ENCODE data around the gene TMEM255B. TPM values are rescaled to one million over a fixed set of nuclear protein-coding genes. Genes with fewer than 3 reads are reported as not detected.

Gene TMEM255B
- total RNA-seq, 1 donor from 2014 or later, result under 0.01 TPM

- no peak for DNase-seq
Observed at GRCh38 chr13:113834496-113835200, 75.6 kb downstream of the TMEM255B start.

GRCh38 chr13:113835461-113836270, 76.6 kb downstream of the TMEM255B start:
- DNase-seq, result no peak

GRCh38 chr13:113836768-113837559, 77.9 kb downstream of the TMEM255B start:
- peak; percentile 66 for DNase-seq

- peak; percentile 91 for DNase-seq
Observed at GRCh38 chr13:113837560-113838355, 78.7 kb downstream of the TMEM255B start.

- DNase-seq, result no peak
Observed at GRCh38 chr13:113838711-113839201, 79.7 kb downstream of the TMEM255B start.

- no peak for DNase-seq
Observed at GRCh38 chr13:113839536-113840204, 80.6 kb downstream of the TMEM255B start.

- DNase-seq, result peak; percentile 36
Observed at GRCh38 chr13:113840541-113841352, 81.7 kb downstream of the TMEM255B start.

GRCh38 chr13:113841353-113841650, 82.3 kb downstream of the TMEM255B start:
- no peak for DNase-seq

- DNase-seq, result no peak
Observed at GRCh38 chr13:113842336-113843062, 83.5 kb downstream of the TMEM255B start.

- DNase-seq, result no peak
Observed at GRCh38 chr13:113843063-113843654, 84.1 kb downstream of the TMEM255B start.

GRCh38 chr13:113843864-113844556, 85.0 kb downstream of the TMEM255B start:
- DNase-seq, result no peak

- DNase-seq, result no peak
Observed at GRCh38 chr13:113845055-113845454, 86.0 kb downstream of the TMEM255B start.

GRCh38 chr13:113845723-113846635, 87.0 kb downstream of the TMEM255B start:
- DNase-seq, result no peak

- no peak for DNase-seq
Observed at GRCh38 chr13:113846636-113847318, 87.8 kb downstream of the TMEM255B start.

GRCh38 chr13:113848020-113848419, 89.0 kb downstream of the TMEM255B start:
- DNase-seq, result no peak

GRCh38 chr13:113848431-113849260, 89.6 kb downstream of the TMEM255B start:
- DNase-seq, result no peak
